Measurements from ENCODE around the gene BCAS1. TPM values are rescaled to one million over a fixed set of nuclear protein-coding genes. Genes with fewer than 3 reads are reported as not detected.

Gene BCAS1
- total and polyA plus RNA-seq, 7 experiments from 2014 or later, result 0.05 to 0.16 (median 0.10) TPM; not detected in 4

GRCh38 chr20:54113566-54113965, 43.2 kb upstream of the BCAS1 start:
- peaks cover 0 to 7% (median 0%) of the 10 kb centered on the region in 11 donors for H3K9me3 Mint-ChIP-seq
- no peak for DNase-seq
- ChIA-PET POLR2A (no interaction called here), CTCF (no interaction called here)
- Histone ChIP-seq H3K4me1 (ENCODE audit: control insufficient read depth in 2 of 2, insufficient read depth in 2 of 2, low read length in 2 of 2) (no peaks in the 10 kb centered on the region), H3K27me3 (ENCODE audit: control insufficient read depth in 2 of 2, insufficient read depth in 2 of 2, low read length in 2 of 2) (no peaks in the 10 kb centered on the region), H3K9me3 (ENCODE audit: control insufficient read depth in 2 of 3, low read length in 3 of 3) (no peaks in the 10 kb centered on the region), H3K27ac (ENCODE audit: low read depth, low read length) (no peak overlapping the region), H3K4me3 (ENCODE audit: low read length) (no peak overlapping the region), H3K36me3 (ENCODE audit: control insufficient read depth in 2 of 3, insufficient read depth in 3 of 3, low read length in 3 of 3) (no peaks in the 10 kb centered on the region)
- no peak overlapping the region for H3K4me3 Mint-ChIP-seq
- intact Hi-C loops (cut with micrococcal nuclease), result no loop called here
- ATAC-seq, result no peak
- H3K27me3 Mint-ChIP-seq, result peaks cover 14 to 17% (median 16%) of the 10 kb centered on the region in 5 donors
- H3K27ac Mint-ChIP-seq, result no peak overlapping the region
- H3K4me1 Mint-ChIP-seq, result peaks cover 0 to 4% (median 0%) of the 10 kb centered on the region in 7 donors
- H3K36me3 Mint-ChIP-seq, result peaks cover 0 to 4% (median 0%) of the 10 kb centered on the region in 5 donors

- intact Hi-C loops (cut with micrococcal nuclease), result no loop called here
- no peak overlapping the region for H3K4me3 Mint-ChIP-seq
- DNase-seq, result no peak
Observed at GRCh38 chr20:54112221-54112884, 42.0 kb upstream of the BCAS1 start.

DNA sequence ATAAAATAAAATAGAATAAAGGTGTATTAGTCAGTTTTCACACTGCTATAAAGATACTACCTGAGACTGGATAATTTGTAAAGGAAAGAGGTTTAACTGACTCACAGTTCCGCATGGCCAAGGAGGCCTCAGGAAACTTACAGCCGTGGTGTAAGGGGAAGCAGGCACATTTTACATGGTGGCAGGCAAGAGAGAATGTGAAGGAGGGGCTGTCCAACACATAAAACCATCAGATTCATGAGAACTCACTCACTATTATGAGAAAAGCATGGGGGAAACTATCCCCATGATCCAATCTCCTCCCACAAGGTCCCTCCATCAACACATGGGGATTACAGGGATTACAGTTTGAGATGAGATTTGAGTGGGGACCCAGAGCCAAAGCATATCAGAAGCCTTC, 41.1 kb upstream of the BCAS1 start:
- H3K9me3 Mint-ChIP-seq, result peaks cover 0 to 7% (median 0%) of the 10 kb centered on the region in 11 donors
- H3K4me3 Mint-ChIP-seq, result no peak overlapping the region
- no peak for DNase-seq
- intact Hi-C loops (cut with micrococcal nuclease), result no loop called here
- ChIA-PET POLR2A (no interaction called here), CTCF (interaction anchor here (0.6 kb wide), 2 partner anchors 127 to 1936 kb away, joined by 3 read pairs; no protein-coding TSS in a partner anchor)
- H3K27ac Mint-ChIP-seq, result no peak overlapping the region
- H3K36me3 Mint-ChIP-seq, result peaks cover 0 to 4% (median 0%) of the 10 kb centered on the region in 5 donors
- no peak for ATAC-seq
- H3K4me1 Mint-ChIP-seq, result peaks cover 0 to 4% (median 0%) of the 10 kb centered on the region in 7 donors
- H3K27me3 Mint-ChIP-seq, result peaks cover 14 to 23% (median 20%) of the 10 kb centered on the region in 5 donors
- Histone ChIP-seq H3K27me3 (ENCODE audit: control insufficient read depth in 2 of 2, insufficient read depth in 2 of 2, low read length in 2 of 2) (no peaks in the 10 kb centered on the region), H3K27ac (ENCODE audit: low read depth, low read length) (no peak overlapping the region), H3K36me3 (ENCODE audit: control insufficient read depth in 2 of 3, insufficient read depth in 3 of 3, low read length in 3 of 3) (no peaks in the 10 kb centered on the region), H3K4me3 (ENCODE audit: low read length) (no peak overlapping the region), H3K4me1 (ENCODE audit: control insufficient read depth in 2 of 2, insufficient read depth in 2 of 2, low read length in 2 of 2) (no peaks in the 10 kb centered on the region), H3K9me3 (ENCODE audit: control insufficient read depth in 2 of 3, low read length in 3 of 3) (no peaks in the 10 kb centered on the region)

More at GRCh38 chr20:54112221-54112884, 42.0 kb upstream of the BCAS1 start:
- no peaks in the 10 kb centered on the region for H3K27me3 ChIP-seq (ENCODE audit: control insufficient read depth in 2 of 2, insufficient read depth in 2 of 2, low read length in 2 of 2)
- ATAC-seq, result no peak
- peaks cover 0 to 4% (median 0%) of the 10 kb centered on the region in 7 donors for H3K4me1 Mint-ChIP-seq
- no peaks in the 10 kb centered on the region for H3K9me3 ChIP-seq (ENCODE audit: control insufficient read depth in 2 of 3, low read length in 3 of 3)
- no peak overlapping the region for H3K27ac Mint-ChIP-seq
- no peak overlapping the region for H3K4me3 ChIP-seq (ENCODE audit: low read length)
- H3K36me3 Mint-ChIP-seq, result peaks cover 0 to 4% (median 0%) of the 10 kb centered on the region in 5 donors
- H3K4me1 ChIP-seq (ENCODE audit: control insufficient read depth in 2 of 2, insufficient read depth in 2 of 2, low read length in 2 of 2), result no peaks in the 10 kb centered on the region
- peaks cover 0 to 7% (median 0%) of the 10 kb centered on the region in 11 donors for H3K9me3 Mint-ChIP-seq
- CTCF ChIA-PET, result interaction anchor here (0.6 kb wide), 1 partner anchor 1937 kb away, joined by 3 read pairs; no protein-coding TSS in a partner anchor
- POLR2A ChIA-PET, result no interaction called here
- peaks cover 14 to 22% (median 17%) of the 10 kb centered on the region in 5 donors for H3K27me3 Mint-ChIP-seq
- no peak overlapping the region for H3K27ac ChIP-seq (ENCODE audit: low read depth, low read length)
- H3K36me3 ChIP-seq (ENCODE audit: control insufficient read depth in 2 of 3, insufficient read depth in 3 of 3, low read length in 3 of 3), result no peaks in the 10 kb centered on the region

GRCh38 chr20:54110457-54110856, 40.1 kb upstream of the BCAS1 start:
- no peaks in the 10 kb centered on the region for H3K9me3 ChIP-seq (ENCODE audit: control insufficient read depth in 2 of 3, low read length in 3 of 3)
- intact Hi-C loops (cut with micrococcal nuclease), result no loop called here
- H3K27me3 ChIP-seq (ENCODE audit: control insufficient read depth in 2 of 2, insufficient read depth in 2 of 2, low read length in 2 of 2), result no peaks in the 10 kb centered on the region
- H3K36me3 ChIP-seq (ENCODE audit: control insufficient read depth in 2 of 3, insufficient read depth in 3 of 3, low read length in 3 of 3), result no peaks in the 10 kb centered on the region
- CTCF ChIA-PET, result no interaction called here
- Mint-ChIP-seq H3K4me3 (no peak overlapping the region), H3K36me3 (peaks cover 0 to 4% (median 0%) of the 10 kb centered on the region in 5 donors), H3K27ac (no peak overlapping the region), H3K4me1 (peaks cover 0 to 4% (median 0%) of the 10 kb centered on the region in 7 donors), H3K9me3 (peaks cover 0 to 7% (median 0%) of the 10 kb centered on the region in 11 donors), H3K27me3 (peaks cover 14 to 26% (median 20%) of the 10 kb centered on the region in 5 donors)
- no peak overlapping the region for H3K4me3 ChIP-seq (ENCODE audit: low read length)
- POLR2A ChIA-PET, result no interaction called here
- DNase-seq, result no peak
- ATAC-seq, result no peak
- no peaks in the 10 kb centered on the region for H3K4me1 ChIP-seq (ENCODE audit: control insufficient read depth in 2 of 2, insufficient read depth in 2 of 2, low read length in 2 of 2)
- H3K27ac ChIP-seq (ENCODE audit: low read depth, low read length), result no peak overlapping the region

- intact Hi-C loops (cut with micrococcal nuclease), result no loop called here
- peaks cover 0 to 4% (median 0%) of the 10 kb centered on the region in 5 donors for H3K36me3 Mint-ChIP-seq
- ChIA-PET CTCF (no interaction called here), POLR2A (interaction anchor here (0.7 kb wide), 1 partner anchor 30 kb away, joined by 5 read pairs; no protein-coding TSS in a partner anchor)
- no peak overlapping the region for H3K27ac Mint-ChIP-seq
- H3K4me1 Mint-ChIP-seq, result peaks cover 0 to 4% (median 0%) of the 10 kb centered on the region in 7 donors
- H3K9me3 ChIP-seq (ENCODE audit: control insufficient read depth in 2 of 3, low read length in 3 of 3), result no peaks in the 10 kb centered on the region
- no peak for DNase-seq
- H3K27ac ChIP-seq (ENCODE audit: low read depth, low read length), result no peak overlapping the region
- H3K4me1 ChIP-seq (ENCODE audit: control insufficient read depth in 2 of 2, insufficient read depth in 2 of 2, low read length in 2 of 2), result no peaks in the 10 kb centered on the region
- peaks cover 0 to 7% (median 0%) of the 10 kb centered on the region in 11 donors for H3K9me3 Mint-ChIP-seq
- peaks cover 14 to 30% (median 20%) of the 10 kb centered on the region in 5 donors for H3K27me3 Mint-ChIP-seq
- no peaks in the 10 kb centered on the region for H3K27me3 ChIP-seq (ENCODE audit: control insufficient read depth in 2 of 2, insufficient read depth in 2 of 2, low read length in 2 of 2)
- H3K36me3 ChIP-seq (ENCODE audit: control insufficient read depth in 2 of 3, insufficient read depth in 3 of 3, low read length in 3 of 3), result no peaks in the 10 kb centered on the region
- no peak overlapping the region for H3K4me3 Mint-ChIP-seq
- no peak for ATAC-seq
- no peak overlapping the region for H3K4me3 ChIP-seq (ENCODE audit: low read length)
Observed at GRCh38 chr20:54110041-54110440, 39.6 kb upstream of the BCAS1 start.

DNA sequence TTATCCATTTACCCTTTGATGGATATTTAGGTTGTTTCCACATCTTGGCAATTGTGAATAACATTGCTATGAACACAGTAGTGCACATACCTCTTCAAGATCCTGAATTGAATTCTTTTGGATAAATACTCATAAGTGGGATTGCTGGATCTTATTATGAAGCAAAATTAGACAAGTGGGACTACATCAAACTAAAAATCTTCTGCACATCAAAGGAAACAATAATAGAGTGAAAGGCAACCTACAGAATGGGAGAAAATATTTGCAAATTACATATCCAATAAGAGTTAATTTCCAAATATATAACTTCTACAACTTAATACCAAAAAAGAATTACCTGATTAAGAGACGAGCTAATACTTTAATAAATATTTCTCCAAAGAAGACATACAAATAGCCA, 38.4 kb upstream of the BCAS1 start:
- Mint-ChIP-seq H3K27me3 (peaks cover 6 to 24% (median 14%) of the 10 kb centered on the region in 5 donors), H3K9me3 (peaks cover 0 to 5% (median 0%) of the 10 kb centered on the region in 11 donors), H3K4me3 (no peak overlapping the region), H3K27ac (no peak overlapping the region), H3K36me3 (peaks cover 0 to 4% (median 0%) of the 10 kb centered on the region in 5 donors), H3K4me1 (peaks cover 0 to 2% (median 0%) of the 10 kb centered on the region in 7 donors)
- POLR2A ChIA-PET, result no interaction called here
- no peaks in the 10 kb centered on the region for H3K4me1 ChIP-seq (ENCODE audit: control insufficient read depth in 2 of 2, insufficient read depth in 2 of 2, low read length in 2 of 2)
- CTCF ChIA-PET, result no interaction called here
- no peak overlapping the region for H3K27ac ChIP-seq (ENCODE audit: low read depth, low read length)
- DNase-seq, result no peak
- H3K9me3 ChIP-seq (ENCODE audit: control insufficient read depth in 2 of 3, low read length in 3 of 3), result no peaks in the 10 kb centered on the region
- intact Hi-C loops (cut with micrococcal nuclease), result no loop called here
- no peaks in the 10 kb centered on the region for H3K27me3 ChIP-seq (ENCODE audit: control insufficient read depth in 2 of 2, insufficient read depth in 2 of 2, low read length in 2 of 2)
- ATAC-seq, result no peak
- H3K4me3 ChIP-seq (ENCODE audit: low read length), result no peak overlapping the region
- no peaks in the 10 kb centered on the region for H3K36me3 ChIP-seq (ENCODE audit: control insufficient read depth in 2 of 3, insufficient read depth in 3 of 3, low read length in 3 of 3)

DNA sequence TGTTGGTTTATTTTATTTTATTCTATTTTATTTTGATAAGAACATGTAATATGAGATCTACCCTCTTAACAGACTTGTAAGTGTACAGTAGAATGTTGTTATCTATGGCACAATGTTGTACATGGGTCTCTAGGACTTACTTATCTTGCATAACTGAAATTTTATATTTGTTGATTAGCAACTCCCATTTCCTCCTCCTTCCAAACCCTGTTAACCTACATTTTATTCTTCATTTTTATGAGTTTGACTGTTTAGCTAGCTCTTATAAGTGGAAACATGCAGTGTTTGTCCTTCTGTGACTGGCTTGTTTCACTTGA, 37.9 kb upstream of the BCAS1 start:
- Mint-ChIP-seq H3K36me3 (peaks cover 0 to 4% (median 0%) of the 10 kb centered on the region in 5 donors), H3K27me3 (peaks cover under 1 to 19% (median 10%) of the 10 kb centered on the region in 5 donors), H3K27ac (no peak overlapping the region), H3K4me3 (no peak overlapping the region), H3K9me3 (peaks cover 0 to 5% (median 0%) of the 10 kb centered on the region in 11 donors), H3K4me1 (peaks cover 0 to 2% (median 0%) of the 10 kb centered on the region in 7 donors)
- Histone ChIP-seq H3K9me3 (ENCODE audit: control insufficient read depth in 2 of 3, low read length in 3 of 3) (no peaks in the 10 kb centered on the region), H3K36me3 (ENCODE audit: control insufficient read depth in 2 of 3, insufficient read depth in 3 of 3, low read length in 3 of 3) (no peaks in the 10 kb centered on the region), H3K27ac (ENCODE audit: low read depth, low read length) (no peak overlapping the region), H3K4me3 (ENCODE audit: low read length) (no peak overlapping the region), H3K4me1 (ENCODE audit: control insufficient read depth in 2 of 2, insufficient read depth in 2 of 2, low read length in 2 of 2) (no peaks in the 10 kb centered on the region), H3K27me3 (ENCODE audit: control insufficient read depth in 2 of 2, insufficient read depth in 2 of 2, low read length in 2 of 2) (no peaks in the 10 kb centered on the region)
- DNase-seq (no peak), ATAC-seq (no peak)
- ChIA-PET POLR2A (no interaction called here), CTCF (no interaction called here)
- intact Hi-C loops (cut with micrococcal nuclease), result no loop called here

All from naive thymus-derived CD4-positive, alpha-beta T cell (primary cell).